HepG2 (cell line): Measurements from ENCODE around the gene FCGBP. TPM values are rescaled to one million over a fixed set of nuclear protein-coding genes. Genes with fewer than 3 reads are reported as not detected.

Experiments used
- ATAC-seq: fragments of 200-7000 bp; cut with Tn5 transposase; 3 replicates; pipeline ENCODE4 v1.9.1; 2020; ENCODE audit warnings: mild to moderate bottlenecking, moderate library complexity
- BruUV-seq: library from RNA; stranded (reverse); fragments of 400-500 nt; replicated peaks from 2 replicates; lab custom pipeline; 2021; lab: Mats Ljungman, UMichigan
- CTCF ChIA-PET: fragments of 300-600 bp; formaldehyde crosslinking; extraction: SDS; loops from one replicate; lab custom pipeline; 2021; ENCODE audit warnings: low total read pairs, inconsistent platforms, low intra/inter-chr PET ratio; lab: Yijun Ruan, JAX
- POLR2A ChIA-PET: fragments of 350-600 bp; sonication (Branson Sonifier 250); formaldehyde crosslinking; loops from one replicate; lab custom pipeline; 2020; ENCODE audit warnings: antibody characterized with exemption, inconsistent platforms; lab: Yijun Ruan, JAX
- DNase-seq: peaks from one replicate; pipeline ENCODE4 v3.0.0-alpha.2; 2015; ENCODE audit warnings: low spot score
- FAIRE-seq: peaks from 3 replicates; lab custom pipeline; 2011; peaks lifted over from hg19 to GRCh38; lab: Jason Lieb, UNC
- H2AFZ ChIP-seq: one replicate; pipeline ENCODE4 v1.6.1; 2011; ENCODE audit warnings: low read length, inconsistent platforms
- H3K27ac ChIP-seq: fragments of 300-600 bp; 3 replicates; pipeline ENCODE4 v1.8.0; 2011; ENCODE audit warnings: mixed run types, mild to moderate bottlenecking, mixed read lengths, low read length, inconsistent platforms; ENCODE audit not compliant: insufficient read depth; ENCODE audit errors: extremely low read length
- H3K27me3 ChIP-seq, 2 experiments: fragments of 200-600 bp in 1 of 2; 2 replicates in 1 of 2; 3 replicates in 1 of 2; pipeline versions ENCODE4 v1.6.0 to v1.8.0; 2011; ENCODE audit warnings: low read length in 2 of 2, mild to moderate bottlenecking in 2 of 2, moderate library complexity in 2 of 2, inconsistent platforms in 1 of 2; ENCODE audit not compliant: insufficient read depth in 2 of 2, control insufficient read depth in 1 of 2
- H3K36me3 ChIP-seq, 2 experiments: fragments of 200-600 bp in 1 of 2; replicated peaks in 1 of 2; 2 replicates in 1 of 2; 3 replicates in 1 of 2; pipeline versions ENCODE4 v1.5.1 to v1.8.0; 2011; ENCODE audit warnings: low read length in 2 of 2, inconsistent platforms in 1 of 2; ENCODE audit not compliant: insufficient read depth in 2 of 2, control insufficient read depth in 1 of 2
- H3K4me1 ChIP-seq: 2 replicates; pipeline ENCODE4 v1.5.1; 2012; ENCODE audit warnings: low read length, inconsistent platforms; ENCODE audit not compliant: insufficient read depth
- H3K4me2 ChIP-seq: 2 replicates; pipeline ENCODE4 v1.6.0; 2011; ENCODE audit warnings: low read depth, low read length, inconsistent platforms
- H3K4me3 ChIP-seq, 3 experiments: fragments of 200-600 bp in 1 of 3; sonication (generic), shearing (Covaris generic) in 1 of 3; replicated peaks in 1 of 3; 2 replicates each; pipeline ENCODE4 v1.5.1; 2011 to 2016; ENCODE audit warnings: low read length in 3 of 3, inconsistent platforms in 2 of 3, low read depth in 2 of 3, mild to moderate bottlenecking in 2 of 3, control low read depth in 1 of 3, mixed read lengths in 1 of 3; ENCODE audit not compliant: insufficient read depth in 1 of 3
- H3K79me2 ChIP-seq: one replicate; pipeline ENCODE4 v1.6.1; 2011; ENCODE audit warnings: low read length, inconsistent platforms; ENCODE audit not compliant: insufficient read depth
- H3K9ac ChIP-seq: 2 replicates; pipeline ENCODE4 v1.6.0; 2011; ENCODE audit warnings: mild to moderate bottlenecking, low read depth, low read length, inconsistent platforms; ENCODE audit not compliant: insufficient read depth
- H3K9me3 ChIP-seq: 2 replicates; pipeline ENCODE4 v1.5.1; 2012; ENCODE audit warnings: mild to moderate bottlenecking, low read length
- H4K20me1 ChIP-seq: 2 replicates; pipeline ENCODE4 v1.6.0; 2011; ENCODE audit warnings: inconsistent platforms, mild to moderate bottlenecking, low read length, moderate library complexity; ENCODE audit not compliant: insufficient read depth
- AFF4 ChIP-seq: sonication (generic); formaldehyde crosslinking; IDR thresholded peaks from 2 replicates; pipeline ENCODE4 v1.4.0; 2020; ENCODE audit warnings: missing genetic modification reagents
- EED ChIP-seq: sonication (generic); formaldehyde crosslinking; IDR thresholded peaks from 2 replicates; pipeline ENCODE4 v1.5.0; 2020; ENCODE audit warnings: mild to moderate bottlenecking, missing genetic modification reagents
- FOSL2 ChIP-seq: sonication (generic); formaldehyde crosslinking; IDR thresholded peaks from 2 replicates; pipeline ENCODE4 v1.4.0; 2020; ENCODE audit warnings: missing genetic modification reagents
- GLMP ChIP-seq: sonication (generic); formaldehyde crosslinking; IDR thresholded peaks from 2 replicates; pipeline ENCODE4 v1.9.0; 2021; ENCODE audit warnings: missing genetic modification reagents, mild to moderate bottlenecking, borderline replicate concordance
- NCOA1 ChIP-seq: sonication (generic); formaldehyde crosslinking; IDR thresholded peaks from 2 replicates; pipeline ENCODE4 v1.9.0; 2021; ENCODE audit warnings: missing genetic modification reagents
- PLSCR1 ChIP-seq: sonication (generic); formaldehyde crosslinking; IDR thresholded peaks from 2 replicates; pipeline ENCODE4 v1.5.0; 2020; ENCODE audit warnings: missing genetic modification reagents, mild to moderate bottlenecking, borderline replicate concordance
- REXO4 ChIP-seq: sonication (generic); formaldehyde crosslinking; IDR thresholded peaks from 2 replicates; pipeline ENCODE4 v1.8.0; 2022; ENCODE audit warnings: missing genetic modification reagents, mild to moderate bottlenecking, borderline replicate concordance
- SMARCE1 ChIP-seq: fragments of 450-650 bp; IDR thresholded peaks from 2 replicates; pipeline ENCODE4 v1.6.1; 2017; ENCODE audit warnings: borderline replicate concordance
- ZFP36L1 ChIP-seq: sonication (generic); formaldehyde crosslinking; IDR thresholded peaks from 2 replicates; pipeline ENCODE4 v1.8.0; 2022; ENCODE audit warnings: mild to moderate bottlenecking, missing genetic modification reagents, moderate library complexity
- ZNF331 ChIP-seq: sonication (generic); formaldehyde crosslinking; IDR thresholded peaks from 2 replicates; pipeline ENCODE4 v1.4.0; 2020; ENCODE audit warnings: missing genetic modification reagents
- ZNF414 ChIP-seq: sonication (generic); formaldehyde crosslinking; IDR thresholded peaks from 2 replicates; pipeline ENCODE4 v1.5.0; 2020; ENCODE audit warnings: missing genetic modification reagents
- WGBS: methylation state at CpG from one replicate; pipeline ENCODE4 v1.1.6; 2017; ENCODE audit warnings: low lambda C conversion rate; 5-methylcytosine and 5-hydroxymethylcytosine counted together
- in situ Hi-C: cut with HindIII; loops from 2 replicates; pipeline ENCODE4 v1.10.0; 2017; ENCODE audit warnings: low pct_unique_long_range_greater_than_20kb; ENCODE audit not compliant: extremely low pct_ligation_motif_present
- intact Hi-C: fragments of 100-400 bp; cut with micrococcal nuclease; formaldehyde crosslinking; loops from one replicate; pipeline ENCODE4 v1.10.0; 2022; ENCODE audit not compliant: unreplicated experiment
- polyA plus RNA-seq, 8 experiments: library from polyadenylated mRNA; depleted of rRNA in 3 of 8; stranded (reverse) in 7 of 8; unstranded in 1 of 8; fragments of >200 nt; fragmentation: Illumina TruSeq in 4 of 8; extraction: Trizol in 4 of 8; gene quantifications; 2 replicates each; pipeline versions ENCODE4 v1.2.1 to v1.2.3, GENCODE V29; 2011 to 2016; ENCODE audit warnings: low read depth in 4 of 8, missing spikeins in 1 of 8, mixed read lengths in 1 of 8; ENCODE audit not compliant: insufficient read depth in 1 of 8
- total RNA-seq, 5 experiments: library from RNA; depleted of rRNA; stranded (reverse); fragments of >200 nt; fragmentation: Illumina TruSeq; extraction: Trizol; gene quantifications; 2 replicates each; pipeline ENCODE4 v1.2.3, GENCODE V29; 2016; ENCODE audit warnings: low read depth in 1 of 5

Gene FCGBP
- total and polyA plus RNA-seq, 2 of the 13 experiments (the other 11 are each of a cell fraction or from before 2014, with no cell fraction given) = 1.3 to 7.0 TPM

GRCh38 chr19:39953915-39954314, 19.5 kb upstream of the FCGBP start:
- no TSS peak for BruUV-seq
- WGBS = 82% methylated on average over 7 of the region's 7 CpGs
- DNase-seq (no peak), FAIRE-seq (no peak), ATAC-seq (no peak)
- no peaks in the 10 kb centered on the region for H3K9me3 ChIP-seq
- no peak overlapping the region for H3K4me3 ChIP-seq
- no peaks in the 10 kb centered on the region for H3K79me2 ChIP-seq
- in situ Hi-C loops = no loop called here
- no peak overlapping the region for H3K9ac ChIP-seq
- no peaks in the 10 kb centered on the region for H4K20me1 ChIP-seq
- H3K27ac ChIP-seq = no peak overlapping the region
- POLR2A ChIA-PET = interaction anchor here (1.2 kb wide), 1 partner anchor 17 kb away, joined by 3 read pairs; the partner anchor contains the start of gene PSMC4
- no peaks in the 10 kb centered on the region for H3K36me3 ChIP-seq
- CTCF ChIA-PET = no interaction called here
- H3K4me1 ChIP-seq = no peaks in the 10 kb centered on the region
- no peak overlapping the region for H2AFZ ChIP-seq
- no peak overlapping the region for H3K4me2 ChIP-seq
- intact Hi-C loops = no loop called here
- H3K27me3 ChIP-seq = no peaks in the 10 kb centered on the region
- TF ChIP-seq AFF4 (CRISPR knock-in tag) = no peak
- no peak for TF ChIP-seq ZNF414 (CRISPR knock-in tag)
- TF ChIP-seq ZFP36L1 (CRISPR knock-in tag) = no peak
- no peak for TF ChIP-seq PLSCR1 (CRISPR knock-in tag)
- TF ChIP-seq FOSL2 (CRISPR knock-in tag) = no peak
- no peak for TF ChIP-seq REXO4 (CRISPR knock-in tag)
- TF ChIP-seq GLMP (CRISPR knock-in tag) = no peak
- TF ChIP-seq SMARCE1 = no peak
- no peak for TF ChIP-seq EED (CRISPR knock-in tag)
- no peak for TF ChIP-seq ZNF331 (CRISPR knock-in tag)
- no peak for TF ChIP-seq NCOA1 (CRISPR knock-in tag)
- TF ChIP-seq, all 625 proteins: peak for 0
